ENCODE measurements around the gene NIPAL4. TPM values are rescaled to one million over a fixed set of nuclear protein-coding genes. Genes with fewer than 3 reads are reported as not detected.
"Not testable (repeated sequence)": the region's sequence is repeated elsewhere in the genome, so short reads cannot be mapped to it uniquely, and the experiment has no call there.

Gene NIPAL4
- total RNA-seq, 1 experiment from 2014 or later = not detected

DNA sequence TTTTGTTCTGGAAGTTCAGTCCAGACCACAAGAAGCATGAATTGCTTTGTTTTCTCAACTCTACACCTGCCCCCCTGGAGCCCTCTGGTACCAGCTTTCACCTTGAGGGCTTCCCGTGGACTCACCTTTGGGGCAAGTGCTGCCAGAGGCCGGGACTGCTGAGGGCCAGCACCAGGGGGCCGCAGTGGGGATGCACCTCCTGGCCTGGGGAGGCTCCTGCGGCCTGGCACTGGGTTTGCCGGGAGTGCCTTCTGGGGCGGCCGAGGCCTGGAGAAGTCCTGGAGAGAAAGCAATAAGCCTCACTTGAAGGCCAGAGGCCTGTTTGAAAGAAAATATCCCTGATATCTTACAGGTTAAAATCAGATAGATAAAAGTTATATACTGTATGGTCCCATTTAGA is 21.7 kb downstream of the NIPAL4 start:
- DNase-seq (ENCODE audit: low read depth, low spot score) = no peak
- Histone ChIP-seq H3K4me3 (ENCODE audit: low read depth in 2 of 2, low read length in 2 of 2) (no peak overlapping the region), H3K4me1 (ENCODE audit: control insufficient read depth, insufficient read depth, low read length) (no peaks in the 10 kb centered on the region), H3K27me3 (ENCODE audit: control insufficient read depth, insufficient read depth, low read length) (no peaks in the 10 kb centered on the region), H3K27ac (ENCODE audit: low read length) (no peak overlapping the region), H3K9me3 (ENCODE audit: control insufficient read depth, insufficient read depth, low read depth, low read length) (no peaks in the 10 kb centered on the region), H3K36me3 (ENCODE audit: control insufficient read depth, insufficient read depth, low read length) (no peaks in the 10 kb centered on the region)
- ChIA-PET POLR2A (no interaction called here), CTCF (no interaction called here)
- TF ChIP-seq, protein P1, sequence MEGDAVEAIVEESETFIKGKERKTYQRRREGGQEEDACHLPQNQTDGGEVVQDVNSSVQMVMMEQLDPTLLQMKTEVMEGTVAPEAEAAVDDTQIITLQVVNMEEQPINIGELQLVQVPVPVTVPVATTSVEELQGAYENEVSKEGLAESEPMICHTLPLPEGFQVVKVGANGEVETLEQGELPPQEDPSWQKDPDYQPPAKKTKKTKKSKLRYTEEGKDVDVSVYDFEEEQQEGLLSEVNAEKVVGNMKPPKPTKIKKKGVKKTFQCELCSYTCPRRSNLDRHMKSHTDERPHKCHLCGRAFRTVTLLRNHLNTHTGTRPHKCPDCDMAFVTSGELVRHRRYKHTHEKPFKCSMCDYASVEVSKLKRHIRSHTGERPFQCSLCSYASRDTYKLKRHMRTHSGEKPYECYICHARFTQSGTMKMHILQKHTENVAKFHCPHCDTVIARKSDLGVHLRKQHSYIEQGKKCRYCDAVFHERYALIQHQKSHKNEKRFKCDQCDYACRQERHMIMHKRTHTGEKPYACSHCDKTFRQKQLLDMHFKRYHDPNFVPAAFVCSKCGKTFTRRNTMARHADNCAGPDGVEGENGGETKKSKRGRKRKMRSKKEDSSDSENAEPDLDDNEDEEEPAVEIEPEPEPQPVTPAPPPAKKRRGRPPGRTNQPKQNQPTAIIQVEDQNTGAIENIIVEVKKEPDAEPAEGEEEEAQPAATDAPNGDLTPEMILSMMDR (IDR thresholded peaks at IDR 0.05) = no peak
- TF ChIP-seq SIN3A (IDR thresholded peaks at IDR 0.05; ENCODE audit: borderline replicate concordance, insufficient read depth, low read depth, low read length) (no peak), TCF7L2 (IDR thresholded peaks at IDR 0.05; ENCODE audit: low read depth, low read length) (no peak), POLR2AphosphoS5 (IDR thresholded peaks at IDR 0.05; ENCODE audit: low read depth, low read length) (no peak)
- TF ChIP-seq, protein P2, sequence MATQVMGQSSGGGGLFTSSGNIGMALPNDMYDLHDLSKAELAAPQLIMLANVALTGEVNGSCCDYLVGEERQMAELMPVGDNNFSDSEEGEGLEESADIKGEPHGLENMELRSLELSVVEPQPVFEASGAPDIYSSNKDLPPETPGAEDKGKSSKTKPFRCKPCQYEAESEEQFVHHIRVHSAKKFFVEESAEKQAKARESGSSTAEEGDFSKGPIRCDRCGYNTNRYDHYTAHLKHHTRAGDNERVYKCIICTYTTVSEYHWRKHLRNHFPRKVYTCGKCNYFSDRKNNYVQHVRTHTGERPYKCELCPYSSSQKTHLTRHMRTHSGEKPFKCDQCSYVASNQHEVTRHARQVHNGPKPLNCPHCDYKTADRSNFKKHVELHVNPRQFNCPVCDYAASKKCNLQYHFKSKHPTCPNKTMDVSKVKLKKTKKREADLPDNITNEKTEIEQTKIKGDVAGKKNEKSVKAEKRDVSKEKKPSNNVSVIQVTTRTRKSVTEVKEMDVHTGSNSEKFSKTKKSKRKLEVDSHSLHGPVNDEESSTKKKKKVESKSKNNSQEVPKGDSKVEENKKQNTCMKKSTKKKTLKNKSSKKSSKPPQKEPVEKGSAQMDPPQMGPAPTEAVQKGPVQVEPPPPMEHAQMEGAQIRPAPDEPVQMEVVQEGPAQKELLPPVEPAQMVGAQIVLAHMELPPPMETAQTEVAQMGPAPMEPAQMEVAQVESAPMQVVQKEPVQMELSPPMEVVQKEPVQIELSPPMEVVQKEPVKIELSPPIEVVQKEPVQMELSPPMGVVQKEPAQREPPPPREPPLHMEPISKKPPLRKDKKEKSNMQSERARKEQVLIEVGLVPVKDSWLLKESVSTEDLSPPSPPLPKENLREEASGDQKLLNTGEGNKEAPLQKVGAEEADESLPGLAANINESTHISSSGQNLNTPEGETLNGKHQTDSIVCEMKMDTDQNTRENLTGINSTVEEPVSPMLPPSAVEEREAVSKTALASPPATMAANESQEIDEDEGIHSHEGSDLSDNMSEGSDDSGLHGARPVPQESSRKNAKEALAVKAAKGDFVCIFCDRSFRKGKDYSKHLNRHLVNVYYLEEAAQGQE (IDR thresholded peaks at IDR 0.05; ENCODE audit: insufficient read depth in 1 of 2, low read depth in 2 of 2, low read length in 1 of 2) = no peak
- no peak for ATAC-seq
- in situ Hi-C loops (cut with HindIII; ENCODE audit: low pct_unique_long_range_greater_than_20kb, low sequenced_read_pairs) (no loop called here), intact Hi-C loops (cut with micrococcal nuclease; ENCODE audit: unreplicated experiment) (no loop called here)
- BruUV-seq (replicated peaks) = no TSS peak

DNA sequence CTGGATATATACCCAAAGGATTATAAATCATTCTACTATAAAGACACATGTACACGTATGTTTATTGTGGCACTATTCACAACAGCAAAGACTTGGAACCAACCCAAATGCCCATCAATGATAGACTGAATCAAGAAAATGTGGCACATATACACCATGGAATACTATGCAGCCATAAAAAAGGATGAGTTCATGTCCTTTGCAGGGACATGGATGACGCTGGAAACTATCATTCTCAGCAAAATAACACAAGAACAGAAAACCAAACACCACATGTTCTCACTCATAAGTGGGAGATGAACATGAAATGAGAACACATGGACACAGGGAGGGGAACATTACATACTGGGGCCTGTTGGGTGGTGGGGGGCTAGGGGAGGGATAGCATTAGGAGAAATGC is 22.7 kb downstream of the NIPAL4 start:
- DNase-seq (ENCODE audit: low read depth, low spot score); in situ Hi-C loops (cut with HindIII; ENCODE audit: low pct_unique_long_range_greater_than_20kb, low sequenced_read_pairs); H3K27me3 ChIP-seq (ENCODE audit: control insufficient read depth, insufficient read depth, low read length); H3K27ac ChIP-seq (ENCODE audit: low read length); ATAC-seq; H3K4me3 ChIP-seq (ENCODE audit: low read depth in 2 of 2, low read length in 2 of 2); H3K9me3 ChIP-seq (ENCODE audit: control insufficient read depth, insufficient read depth, low read depth, low read length); POLR2A ChIA-PET; CTCF ChIA-PET; BruUV-seq (replicated peaks); H3K4me1 ChIP-seq (ENCODE audit: control insufficient read depth, insufficient read depth, low read length); H3K36me3 ChIP-seq (ENCODE audit: control insufficient read depth, insufficient read depth, low read length); intact Hi-C loops (cut with micrococcal nuclease; ENCODE audit: unreplicated experiment): not testable (repeated sequence)

DNA sequence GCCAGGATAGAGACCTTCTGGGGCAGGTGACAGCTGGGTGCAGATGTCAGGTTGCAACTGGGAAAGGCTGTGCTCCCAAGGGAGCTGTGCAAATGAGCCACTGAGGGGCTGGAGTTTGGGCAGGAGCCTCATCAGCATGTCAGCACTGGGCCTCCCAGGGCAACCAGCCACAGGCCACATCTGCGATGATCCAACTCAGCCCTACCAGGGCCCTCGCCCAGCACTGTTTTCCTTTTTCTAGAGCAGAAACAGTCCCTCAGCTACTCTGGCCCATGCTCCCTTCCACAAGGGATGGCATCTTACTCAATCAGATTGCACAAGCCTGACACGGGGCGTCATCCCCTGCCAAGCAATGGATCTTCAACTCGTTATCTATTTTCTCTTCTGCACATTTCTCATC is 24.8 kb downstream of the NIPAL4 start:
- ATAC-seq (no peak), DNase-seq (ENCODE audit: low read depth, low spot score) (no peak)
- in situ Hi-C loops (cut with HindIII; ENCODE audit: low pct_unique_long_range_greater_than_20kb, low sequenced_read_pairs) (no loop called here), intact Hi-C loops (cut with micrococcal nuclease; ENCODE audit: unreplicated experiment) (no loop called here)
- TF ChIP-seq TCF7L2 (IDR thresholded peaks at IDR 0.05; ENCODE audit: low read depth, low read length) = no peak
- TF ChIP-seq, protein P2 (IDR thresholded peaks at IDR 0.05; ENCODE audit: insufficient read depth in 1 of 2, low read depth in 2 of 2, low read length in 1 of 2) = no peak
- no peak for TF ChIP-seq POLR2AphosphoS5 (IDR thresholded peaks at IDR 0.05; ENCODE audit: low read depth, low read length)
- no peaks in the 10 kb centered on the region for H3K27me3 ChIP-seq (ENCODE audit: control insufficient read depth, insufficient read depth, low read length)
- no TSS peak for BruUV-seq (replicated peaks)
- POLR2A ChIA-PET = interaction anchor here (0.6 kb wide), 1 partner anchor 9 kb away, joined by 3 read pairs; no protein-coding TSS in a partner anchor
- no peak overlapping the region for H3K4me3 ChIP-seq (ENCODE audit: low read depth in 2 of 2, low read length in 2 of 2)
- CTCF ChIA-PET = no interaction called here
- H3K36me3 ChIP-seq (ENCODE audit: control insufficient read depth, insufficient read depth, low read length) = no peaks in the 10 kb centered on the region
- no peak overlapping the region for H3K27ac ChIP-seq (ENCODE audit: low read length)
- no peaks in the 10 kb centered on the region for H3K4me1 ChIP-seq (ENCODE audit: control insufficient read depth, insufficient read depth, low read length)
- no peaks in the 10 kb centered on the region for H3K9me3 ChIP-seq (ENCODE audit: control insufficient read depth, insufficient read depth, low read depth, low read length)
